Measurements from ENCODE around the gene TSEN15. TPM values are rescaled to one million over a fixed set of nuclear protein-coding genes. Genes with fewer than 3 reads are reported as not detected.

The TSEN15 gene
- polyA plus RNA-seq, 1 donor from 2014 or later = 35.1 TPM

- H3K4me1 Mint-ChIP-seq = no peaks in the 10 kb centered on the region
- H3K27ac Mint-ChIP-seq = no peak overlapping the region
- peaks cover 17% of the 10 kb centered on the region for H3K27me3 Mint-ChIP-seq
- H3K36me3 Mint-ChIP-seq = no peaks in the 10 kb centered on the region
- H3K4me3 Mint-ChIP-seq = no peak overlapping the region
- H3K9me3 Mint-ChIP-seq = no peaks in the 10 kb centered on the region
These were observed 28.4 kb upstream of the TSEN15 start for GRCh38 chr1:184023171-184023570.

DNA sequence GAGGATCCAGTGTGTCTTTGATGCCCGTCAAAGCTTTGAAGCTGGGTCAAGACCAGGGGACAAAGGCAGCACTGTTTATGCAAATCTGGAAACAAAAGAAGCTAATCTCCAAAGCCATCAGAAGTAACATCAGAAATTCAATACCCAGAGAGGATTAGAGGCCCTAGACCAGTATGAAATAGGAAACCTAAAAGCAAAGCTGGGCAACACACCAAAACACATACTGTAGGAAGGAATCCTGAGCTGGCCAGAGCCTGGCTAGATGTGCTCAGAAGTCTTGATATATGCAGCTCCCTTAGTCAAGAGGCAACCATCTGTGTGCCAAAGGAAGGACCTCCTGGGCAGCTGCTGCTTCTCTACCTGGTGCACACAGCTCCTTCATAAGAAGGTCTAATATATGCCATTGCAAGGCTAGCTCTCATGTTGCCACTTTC is 26.3 kb upstream of the TSEN15 start:
- peaks cover 18% of the 10 kb centered on the region for H3K27me3 Mint-ChIP-seq
- no peak overlapping the region for H3K4me3 Mint-ChIP-seq
- no peaks in the 10 kb centered on the region for H3K36me3 Mint-ChIP-seq
- H3K9me3 Mint-ChIP-seq = no peaks in the 10 kb centered on the region
- no peaks in the 10 kb centered on the region for H3K4me1 Mint-ChIP-seq
- no peak overlapping the region for H3K27ac Mint-ChIP-seq

DNA sequence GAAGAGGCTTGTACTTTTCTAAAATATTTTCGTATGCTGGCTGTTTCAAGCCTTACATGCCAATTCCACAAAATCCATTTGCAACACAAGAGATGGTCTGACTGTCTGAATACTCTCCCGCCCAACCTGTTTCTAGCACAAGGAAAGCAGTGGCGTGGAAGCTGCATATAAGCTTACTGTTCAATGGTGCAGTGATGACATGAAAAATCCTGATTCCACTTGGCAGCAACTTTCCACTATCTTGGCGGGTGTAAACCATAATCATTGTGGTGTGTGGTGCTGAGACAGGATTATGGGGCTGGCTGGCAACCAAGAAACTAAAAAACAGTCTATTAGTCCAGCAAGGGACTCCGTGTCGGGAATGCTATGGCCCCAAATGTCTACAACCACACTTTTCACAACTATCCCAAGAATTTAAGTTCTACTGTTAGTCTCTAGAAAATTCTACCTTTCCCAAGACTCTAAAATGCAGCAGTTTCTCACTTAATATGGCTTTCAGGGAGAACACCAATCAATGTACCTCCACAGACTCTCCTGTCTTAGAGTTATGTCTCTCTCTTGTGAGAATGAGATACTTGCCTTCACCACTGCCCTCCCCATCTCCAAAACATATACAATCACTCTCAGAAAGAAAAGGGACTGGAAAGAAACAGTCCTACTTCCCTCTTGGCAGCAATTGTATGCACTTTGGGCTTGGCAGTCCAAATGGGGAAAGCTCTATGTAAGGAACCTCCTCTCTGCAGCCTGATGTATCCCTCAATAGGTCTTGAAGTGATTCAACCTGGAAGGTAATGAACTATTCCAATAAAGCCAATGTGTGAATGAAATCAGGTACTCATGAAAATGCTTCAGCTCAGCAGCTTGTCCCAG is 23.5 kb upstream of the TSEN15 start:
- Mint-ChIP-seq H3K4me1 (no peaks in the 10 kb centered on the region), H3K27me3 (peaks cover 27% of the 10 kb centered on the region), H3K36me3 (no peaks in the 10 kb centered on the region), H3K27ac (no peak overlapping the region), H3K4me3 (no peak overlapping the region), H3K9me3 (no peaks in the 10 kb centered on the region)

DNA sequence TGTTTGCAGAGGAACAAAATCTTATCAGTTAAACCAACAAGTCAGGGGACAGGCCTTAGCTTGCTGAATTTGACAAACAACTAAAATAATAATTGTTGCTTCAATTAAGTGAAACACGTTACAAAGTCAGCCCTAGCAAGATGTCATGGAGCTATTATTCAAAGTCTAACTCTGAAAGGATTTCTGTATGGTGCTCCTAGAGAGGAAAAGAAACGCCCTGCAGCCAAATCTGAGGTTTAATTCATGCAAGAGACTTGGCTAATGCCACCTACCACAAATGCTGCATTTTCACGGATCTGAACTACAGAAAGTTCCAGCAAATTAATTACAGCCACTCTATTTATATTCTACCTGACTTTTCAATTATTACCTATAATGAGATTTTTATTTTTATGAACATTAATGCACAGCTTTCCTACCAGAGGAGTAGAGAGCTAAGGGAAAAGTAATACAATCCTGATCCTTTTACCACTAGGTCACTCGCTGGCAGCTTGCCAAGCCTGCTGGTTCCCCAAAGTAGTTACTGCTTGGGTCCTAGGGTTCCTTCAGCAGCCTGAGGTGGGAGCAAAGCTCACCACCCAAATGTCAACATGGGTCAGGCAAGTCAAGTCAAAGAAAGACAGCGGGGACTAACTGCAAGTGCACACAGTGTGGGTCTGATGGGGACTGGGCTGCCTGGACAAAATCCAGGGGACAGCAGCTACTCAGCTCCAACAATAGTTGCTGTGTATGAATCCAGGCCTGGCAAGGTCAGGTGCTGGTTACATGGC is 22.5 kb upstream of the TSEN15 start:
- Mint-ChIP-seq H3K27ac (peak overlapping the region in 1 of 3 donors; percentile 10), H3K27me3 (peaks cover 32% of the 10 kb centered on the region), H3K4me1 (no peaks in the 10 kb centered on the region), H3K36me3 (no peaks in the 10 kb centered on the region), H3K9me3 (no peaks in the 10 kb centered on the region), H3K4me3 (no peak overlapping the region)

GRCh38 chr1:184030433-184031091 is 21.0 kb upstream of the TSEN15 start:
- Mint-ChIP-seq H3K36me3 (no peaks in the 10 kb centered on the region), H3K27me3 (peaks cover 34% of the 10 kb centered on the region), H3K27ac (no peak overlapping the region)

DNA sequence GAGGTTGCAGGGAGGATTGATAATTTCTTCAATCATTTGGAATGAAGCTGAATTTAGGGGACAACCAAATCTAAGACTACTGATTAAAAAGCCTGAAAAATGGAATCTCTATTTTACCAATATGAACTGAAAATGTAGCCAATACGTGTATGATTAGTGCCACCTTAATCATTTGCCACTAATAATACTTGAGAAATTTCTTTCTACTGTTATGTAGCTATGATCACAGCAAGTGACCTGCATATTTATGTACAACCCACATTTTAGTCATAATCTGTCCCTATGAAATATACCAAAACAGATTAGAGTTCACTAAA is 20.5 kb upstream of the TSEN15 start:
- no peaks in the 10 kb centered on the region for H3K9me3 Mint-ChIP-seq
- no peak overlapping the region for H3K4me3 Mint-ChIP-seq
- H3K27me3 Mint-ChIP-seq = peaks cover 35% of the 10 kb centered on the region
- no peak overlapping the region for H3K27ac Mint-ChIP-seq
- H3K4me1 Mint-ChIP-seq = peaks cover 0 to 4% (median 1%) of the 10 kb centered on the region in 3 donors
- H3K36me3 Mint-ChIP-seq = no peaks in the 10 kb centered on the region

More at GRCh38 chr1:184030433-184031091, 21.0 kb upstream of the TSEN15 start:
- Mint-ChIP-seq H3K9me3 (no peaks in the 10 kb centered on the region), H3K4me3 (no peak overlapping the region), H3K4me1 (no peaks in the 10 kb centered on the region)

DNA sequence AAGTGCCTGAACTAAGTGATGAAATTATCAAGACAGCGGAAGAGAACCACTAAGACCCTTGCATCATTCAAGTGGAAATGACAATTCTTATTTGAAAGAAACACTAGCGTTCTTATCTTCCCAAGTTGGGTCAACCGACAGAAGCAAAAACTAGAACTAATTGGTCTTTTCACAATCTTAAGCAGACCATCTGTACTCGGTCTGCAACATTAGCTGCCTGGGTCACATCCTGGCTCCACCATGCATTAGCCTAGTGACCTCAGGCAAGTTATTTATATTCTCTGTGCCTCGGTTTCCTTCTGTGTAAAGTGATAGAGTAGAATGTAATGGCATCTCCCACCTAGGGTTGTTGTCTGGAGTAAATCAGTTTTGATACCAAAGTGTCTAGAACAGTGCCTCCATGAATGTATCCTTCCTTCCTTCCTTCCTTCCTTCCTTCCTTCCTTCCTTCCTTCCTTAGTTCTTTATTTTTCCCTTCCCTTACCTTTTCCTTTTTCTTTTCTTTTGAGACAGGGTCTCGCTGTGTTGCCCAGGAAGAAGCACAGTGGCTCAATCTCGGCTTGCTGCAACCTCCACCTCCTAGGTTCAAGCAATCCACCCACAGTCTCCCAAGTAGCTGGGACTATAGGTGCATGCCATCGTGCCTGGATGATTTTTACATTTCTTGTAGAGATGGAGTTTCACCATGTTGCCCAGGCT is 20.0 kb upstream of the TSEN15 start:
- Mint-ChIP-seq H3K4me1 (peaks cover 0 to 8% (median 2%) of the 10 kb centered on the region in 3 donors), H3K27me3 (peaks cover 36% of the 10 kb centered on the region), H3K9me3 (no peaks in the 10 kb centered on the region), H3K27ac (no peak overlapping the region), H3K4me3 (no peak overlapping the region), H3K36me3 (no peaks in the 10 kb centered on the region)

DNA sequence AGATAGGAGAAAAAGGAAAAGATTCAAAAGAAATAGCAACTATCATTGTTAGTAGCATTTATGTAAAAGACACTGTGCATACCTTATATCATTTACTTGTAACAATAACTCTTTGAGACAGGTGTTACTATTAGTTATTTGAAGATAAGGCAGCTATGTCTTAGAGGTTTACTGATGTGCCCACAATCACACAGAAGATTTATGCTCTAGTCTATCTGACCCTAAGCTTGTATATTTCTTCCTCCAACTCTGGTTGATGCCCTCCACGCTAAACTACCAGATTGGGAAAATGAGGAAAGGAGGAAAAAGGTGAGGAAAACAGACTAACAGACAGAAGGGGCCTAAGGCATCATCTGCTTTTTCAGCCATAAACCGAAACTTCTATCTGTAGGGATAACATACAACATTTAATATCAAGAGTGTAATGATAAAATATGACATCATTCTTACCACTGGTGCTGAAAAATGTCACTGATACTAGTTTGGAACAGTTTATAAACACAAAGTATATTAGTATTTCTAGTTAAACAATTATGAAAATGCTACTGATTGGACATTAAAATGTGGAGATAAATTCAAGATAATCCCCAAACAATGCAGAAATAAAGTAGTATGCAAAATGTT is 19.1 kb upstream of the TSEN15 start:
- Mint-ChIP-seq H3K9me3 (no peaks in the 10 kb centered on the region), H3K4me3 (no peak overlapping the region), H3K36me3 (no peaks in the 10 kb centered on the region), H3K27ac (no peak overlapping the region), H3K27me3 (peaks cover 33% of the 10 kb centered on the region), H3K4me1 (peaks cover 0 to 8% (median 2%) of the 10 kb centered on the region in 3 donors)

- no peaks in the 10 kb centered on the region for H3K36me3 Mint-ChIP-seq
- H3K27me3 Mint-ChIP-seq = peaks cover 38% of the 10 kb centered on the region
- no peaks in the 10 kb centered on the region for H3K9me3 Mint-ChIP-seq
- H3K4me1 Mint-ChIP-seq = peaks cover 0 to 11% (median 2%) of the 10 kb centered on the region in 3 donors
- H3K4me3 Mint-ChIP-seq = no peak overlapping the region
- H3K27ac Mint-ChIP-seq = no peak overlapping the region
These were observed 18.6 kb upstream of the TSEN15 start for GRCh38 chr1:184032930-184033418.

- no peak overlapping the region for H3K4me3 Mint-ChIP-seq
- peaks cover 42% of the 10 kb centered on the region for H3K27me3 Mint-ChIP-seq
These were observed 17.8 kb upstream of the TSEN15 start for GRCh38 chr1:184033711-184034167.

GRCh38 chr1:184034761-184035379 is 16.7 kb upstream of the TSEN15 start:
- Mint-ChIP-seq H3K4me1 (peaks cover 0 to 13% (median 2%) of the 10 kb centered on the region in 3 donors), H3K4me3 (no peak overlapping the region), H3K9me3 (no peaks in the 10 kb centered on the region), H3K27ac (no peak overlapping the region), H3K36me3 (peaks cover 2% of the 10 kb centered on the region), H3K27me3 (peaks cover 50% of the 10 kb centered on the region)

More at GRCh38 chr1:184033711-184034167, 17.8 kb upstream of the TSEN15 start:
- Mint-ChIP-seq H3K9me3 (no peaks in the 10 kb centered on the region), H3K4me1 (peaks cover 0 to 13% (median 2%) of the 10 kb centered on the region in 3 donors), H3K36me3 (no peaks in the 10 kb centered on the region), H3K27ac (no peak overlapping the region)

- H3K27me3 Mint-ChIP-seq = peaks cover 57% of the 10 kb centered on the region
- H3K4me1 Mint-ChIP-seq = peaks cover 0 to 13% (median 2%) of the 10 kb centered on the region in 3 donors
- no peak overlapping the region for H3K27ac Mint-ChIP-seq
These were observed 15.6 kb upstream of the TSEN15 start for GRCh38 chr1:184035719-184036516.

DNA sequence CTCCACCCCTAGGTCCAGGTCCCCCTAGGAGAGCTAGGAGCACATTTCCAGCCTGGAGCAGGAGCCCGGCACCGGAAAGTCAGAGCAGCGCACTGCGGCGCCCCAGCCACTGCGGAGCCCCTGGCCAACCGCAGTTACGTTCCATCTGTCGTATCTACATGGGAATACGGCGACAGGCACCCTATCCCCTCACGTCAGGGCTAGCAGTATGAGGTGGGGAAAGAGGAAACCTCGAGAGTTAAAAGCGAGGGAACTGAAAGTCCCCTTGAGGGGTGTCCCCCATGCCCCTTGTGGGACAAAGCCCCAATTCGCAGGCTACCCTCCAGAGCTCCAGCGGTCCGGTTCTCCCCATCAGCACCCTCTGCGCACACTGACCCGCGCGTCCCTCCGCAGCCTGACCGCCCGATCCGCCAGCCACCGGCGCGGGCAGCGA is 15.0 kb upstream of the TSEN15 start:
- Mint-ChIP-seq H3K27ac (no peak overlapping the region), H3K9me3 (no peaks in the 10 kb centered on the region), H3K4me1 (peaks cover 0 to 13% (median 2%) of the 10 kb centered on the region in 3 donors), H3K4me3 (peak overlapping the region; percentile 17 to 69 (median 48)), H3K36me3 (peaks cover 2% of the 10 kb centered on the region), H3K27me3 (peaks cover 54% of the 10 kb centered on the region)

More at GRCh38 chr1:184035719-184036516, 15.6 kb upstream of the TSEN15 start:
- peaks cover 2% of the 10 kb centered on the region for H3K36me3 Mint-ChIP-seq
- peak overlapping the region; percentile 6 to 74 (median 67) for H3K4me3 Mint-ChIP-seq
- no peaks in the 10 kb centered on the region for H3K9me3 Mint-ChIP-seq
